A549 (cell line): Measurements from ENCODE around the gene MYRIP. TPM values are rescaled to one million over a fixed set of nuclear protein-coding genes. Genes with fewer than 3 reads are reported as not detected.
"Not testable (repeated sequence)": the region's sequence is repeated elsewhere in the genome, so short reads cannot be mapped to it uniquely, and the experiment has no call there.

Source experiments
- ATAC-seq, 2 experiments: fragments of 200-7000 bp in 1 of 2; fragments of >200 bp in 1 of 2; cut with Nextera tagmentation in 1 of 2; cut with Tn5 transposase in 1 of 2; 3 replicates each; pipeline versions ENCODE4 v1.8.0 to v1.9.1; 2018 to 2020; ENCODE audit warnings: mild to moderate bottlenecking in 1 of 2, moderate library complexity in 1 of 2
- CTCF ChIA-PET: fragments of 300-600 bp; sonication (Branson Sonifier 250); formaldehyde crosslinking; extraction: SDS; loops from one replicate; lab custom pipeline; 2021; ENCODE audit warnings: antibody characterized with exemption, inconsistent platforms; lab: Yijun Ruan, JAX
- POLR2A ChIA-PET: fragments of 350-600 bp; formaldehyde crosslinking; extraction: SDS; loops from one replicate; lab custom pipeline; 2021; ENCODE audit warnings: antibody characterized with exemption, inconsistent platforms; lab: Yijun Ruan, JAX
- DNase-seq, 2 experiments: peaks; one replicate each; pipeline versions ENCODE4 v3.0.0 to v3.0.0-alpha.2; 2011 to 2016; ENCODE audit warnings: low read depth in 1 of 2, low spot score in 1 of 2
- FAIRE-seq: peaks from 2 replicates; lab custom pipeline; 2011; peaks lifted over from hg19 to GRCh38; lab: Jason Lieb, UNC
- H3K27ac ChIP-seq, 2 experiments: fragments of >200 bp; sonication (Bioruptor Twin); formaldehyde crosslinking; 3 replicates each; pipeline ENCODE4 v1.5.1; 2016 to 2017
- H3K4me1 ChIP-seq: fragments of >200 bp; sonication (Bioruptor Twin); formaldehyde crosslinking; 3 replicates; pipeline ENCODE4 v1.6.1; 2016
- H3K4me2 ChIP-seq: fragments of >200 bp; sonication (Bioruptor Twin); formaldehyde crosslinking; 3 replicates; pipeline ENCODE4 v1.6.1; 2016
- H3K4me3 ChIP-seq: fragments of >200 bp; sonication (Bioruptor Twin); formaldehyde crosslinking; 3 replicates; pipeline ENCODE4 v1.5.1; 2016
- H3K9me3 ChIP-seq: fragments of >200 bp; sonication (Bioruptor Twin); formaldehyde crosslinking; 3 replicates; pipeline ENCODE4 v1.6.1; 2016
- CBX8 ChIP-seq: fragments of 200-600 bp; sonication (generic); IDR thresholded peaks from 2 replicates; pipeline ENCODE4 v1.6.1; 2016
- EHF ChIP-seq: fragments of 250-450 bp; sonication (Bioruptor Pico); IDR thresholded peaks from 2 replicates; pipeline ENCODE4 v1.5.0; 2020; ENCODE audit warnings: mild to moderate bottlenecking
- GATA3 ChIP-seq: IDR thresholded peaks from 2 replicates; pipeline ENCODE4 v1.6.1; 2012; ENCODE audit warnings: borderline replicate concordance
- HOXB5 ChIP-seq: fragments of 250-450 bp; sonication (Bioruptor Pico); IDR thresholded peaks from 2 replicates; pipeline ENCODE4 v1.5.0; 2020; ENCODE audit warnings: mild to moderate bottlenecking, moderate library complexity
- JUNB ChIP-seq: fragments of >200 bp; sonication (Bioruptor Twin); formaldehyde crosslinking; IDR thresholded peaks from 2 replicates; pipeline ENCODE4 v1.6.1; 2016
- NPAS2 ChIP-seq: fragments of 250-450 bp; sonication (Bioruptor Pico); IDR thresholded peaks from 2 replicates; pipeline ENCODE4 v1.8.0; 2022; ENCODE audit warnings: mild to moderate bottlenecking, moderate library complexity, borderline replicate concordance
- REST ChIP-seq: fragments of 200-600 bp; sonication (generic); IDR thresholded peaks from 2 replicates; pipeline ENCODE4 v1.6.1; 2016; ENCODE audit warnings: antibody characterized with exemption, mild to moderate bottlenecking, moderate library complexity
- WGBS: methylation state at CpG from one replicate; pipeline ENCODE4 v1.1.6; 2017; ENCODE audit errors: missing lambda C conversion rate; 5-methylcytosine and 5-hydroxymethylcytosine counted together
- polyA plus RNA-seq, 4 experiments: library from polyadenylated mRNA; depleted of rRNA in 3 of 4; stranded (reverse); fragments of >200 nt; fragmentation: RNase III in 1 of 4; extraction: RNeasy Plus Mini Kit Qiagen cat#74134 plus additional on column Dnase treatment in 1 of 4; gene quantifications; 2 replicates in 3 of 4; 3 replicates in 1 of 4; pipeline ENCODE4 v1.2.3, GENCODE V29; 2011 to 2017
- TF ChIP-seq, protein P1 (sequence below): fragments of >200 bp; sonication (Bioruptor Twin); formaldehyde crosslinking; IDR thresholded peaks from 3 replicates; pipeline ENCODE4 v1.5.1; 2016

MYRIP gene
- polyA plus RNA-seq, 2 of the 4 experiments (the other 2 are of a cell fraction), result not detected

GRCh38 chr3:40073310-40074007 is 264.1 kb downstream of the MYRIP start (continued):
- TF ChIP-seq REST (no peak), EHF (CRISPR knock-in tag) (no peak), NPAS2 (CRISPR knock-in tag) (no peak), HOXB5 (no peak)

- H3K4me1 ChIP-seq, H3K27ac ChIP-seq, POLR2A ChIA-PET, FAIRE-seq, CTCF ChIA-PET, H3K4me2 ChIP-seq, H3K9me3 ChIP-seq, H3K4me3 ChIP-seq, ATAC-seq, DNase-seq: not testable (repeated sequence)
- 48% methylated on average over 6 of the region's 6 CpGs for WGBS
Measured at GRCh38 chr3:40077139-40077538, 267.7 kb downstream of the MYRIP start.

GRCh38 chr3:40077828-40078492 is 268.6 kb downstream of the MYRIP start:
- POLR2A ChIA-PET, H3K9me3 ChIP-seq, H3K27ac ChIP-seq, DNase-seq, H3K4me1 ChIP-seq, ATAC-seq, FAIRE-seq, H3K4me2 ChIP-seq, CTCF ChIA-PET, H3K4me3 ChIP-seq: not testable (repeated sequence)
- 74% methylated on average over 5 of the region's 41 CpGs for WGBS

DNA sequence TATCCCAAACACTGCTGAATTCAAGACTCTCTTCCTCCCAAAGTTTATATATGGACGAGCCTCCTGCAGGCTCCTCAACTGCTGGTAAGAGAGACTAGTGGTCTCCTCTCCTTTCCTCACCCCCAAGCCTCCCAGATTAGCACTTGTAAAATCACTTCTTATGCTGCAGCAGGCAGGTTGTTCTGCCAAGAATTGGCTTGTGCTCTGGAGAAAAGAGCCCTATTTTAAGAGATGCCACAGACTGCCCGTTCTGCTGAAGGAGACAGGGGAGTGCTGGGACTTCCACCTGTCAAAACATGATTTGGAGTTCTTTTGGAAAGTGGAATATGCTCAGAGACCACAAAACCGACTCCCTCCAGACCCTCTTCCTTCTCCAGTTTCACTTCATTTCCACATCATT is 269.2 kb downstream of the MYRIP start:
- DNase-seq (no peak), FAIRE-seq (no peak)
- CTCF ChIA-PET, result no interaction called here

More for the DNA sequence above, 269.2 kb downstream of the MYRIP start:
- TF ChIP-seq GATA3 (no peak), CBX8 (no peak), JUNB (no peak)
- TF ChIP-seq, protein P1, sequence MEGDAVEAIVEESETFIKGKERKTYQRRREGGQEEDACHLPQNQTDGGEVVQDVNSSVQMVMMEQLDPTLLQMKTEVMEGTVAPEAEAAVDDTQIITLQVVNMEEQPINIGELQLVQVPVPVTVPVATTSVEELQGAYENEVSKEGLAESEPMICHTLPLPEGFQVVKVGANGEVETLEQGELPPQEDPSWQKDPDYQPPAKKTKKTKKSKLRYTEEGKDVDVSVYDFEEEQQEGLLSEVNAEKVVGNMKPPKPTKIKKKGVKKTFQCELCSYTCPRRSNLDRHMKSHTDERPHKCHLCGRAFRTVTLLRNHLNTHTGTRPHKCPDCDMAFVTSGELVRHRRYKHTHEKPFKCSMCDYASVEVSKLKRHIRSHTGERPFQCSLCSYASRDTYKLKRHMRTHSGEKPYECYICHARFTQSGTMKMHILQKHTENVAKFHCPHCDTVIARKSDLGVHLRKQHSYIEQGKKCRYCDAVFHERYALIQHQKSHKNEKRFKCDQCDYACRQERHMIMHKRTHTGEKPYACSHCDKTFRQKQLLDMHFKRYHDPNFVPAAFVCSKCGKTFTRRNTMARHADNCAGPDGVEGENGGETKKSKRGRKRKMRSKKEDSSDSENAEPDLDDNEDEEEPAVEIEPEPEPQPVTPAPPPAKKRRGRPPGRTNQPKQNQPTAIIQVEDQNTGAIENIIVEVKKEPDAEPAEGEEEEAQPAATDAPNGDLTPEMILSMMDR, result no peak
- Histone ChIP-seq H3K4me2 (no peak overlapping the region), H3K9me3 (no peaks in the 10 kb centered on the region), H3K4me3 (no peak overlapping the region), H3K27ac (no peak overlapping the region), H3K4me1 (no peaks in the 10 kb centered on the region)
- no peak for ATAC-seq
- 13% methylated on average over 3 of the region's 3 CpGs for WGBS
- POLR2A ChIA-PET, result no interaction called here
